VCaP (cell line): ENCODE measurements around the gene CFL1.

ENCODE experiments used
- H3K27ac ChIP-seq: fragments of 450-650 bp; 2 replicates; pipeline ENCODE4 v1.5.1; 2017
- TF ChIP-seq, protein P1 (sequence below): fragments of 450-650 bp; conservative IDR thresholded peaks from 2 replicates; pipeline ENCODE4 v1.5.1; 2017; ENCODE audit warnings: mild to moderate bottlenecking, moderate library complexity

Gene CFL1

DNA sequence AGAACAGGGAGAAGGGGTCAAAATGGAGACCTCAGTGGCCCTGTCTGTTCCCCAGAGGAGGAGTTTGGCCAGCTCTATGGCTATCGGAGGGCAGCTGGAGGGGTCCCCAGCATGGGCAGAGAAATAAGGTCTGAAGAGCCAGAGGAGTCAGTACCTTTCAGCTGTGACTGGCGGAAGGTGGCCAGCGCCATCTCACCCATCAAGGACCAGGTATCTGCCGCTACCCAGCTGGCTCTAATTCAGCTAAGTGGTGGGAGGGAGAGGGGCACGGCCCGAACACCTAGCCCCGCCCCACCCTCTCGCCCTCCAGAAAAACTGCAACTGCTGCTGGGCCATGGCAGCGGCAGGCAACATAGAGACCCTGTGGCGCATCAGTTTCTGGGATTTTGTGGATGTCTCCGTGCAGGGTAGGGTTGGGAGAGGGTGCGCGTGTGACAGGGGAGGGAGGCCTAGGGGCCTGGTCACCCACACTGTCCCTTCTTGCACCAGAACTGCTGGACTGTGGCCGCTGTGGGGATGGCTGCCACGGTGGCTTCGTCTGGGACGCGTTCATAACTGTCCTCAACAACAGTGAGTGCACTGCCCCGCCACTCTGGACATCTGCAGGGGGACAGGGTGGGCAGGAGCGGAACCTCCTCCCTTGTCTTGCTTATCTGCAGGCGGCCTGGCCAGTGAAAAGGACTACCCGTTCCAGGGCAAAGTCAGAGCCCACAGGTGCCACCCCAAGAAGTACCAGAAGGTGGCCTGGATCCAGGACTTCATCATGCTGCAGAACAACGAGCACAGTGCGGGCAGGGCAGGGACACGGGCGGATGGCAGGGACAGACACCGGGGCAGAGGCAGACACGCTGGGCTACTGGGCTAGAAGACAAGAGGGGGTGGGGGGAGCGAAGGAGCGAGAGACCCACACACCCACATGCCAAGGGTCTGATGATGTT, 24.4 kb upstream of the CFL1 start:
- TF ChIP-seq, protein P1, sequence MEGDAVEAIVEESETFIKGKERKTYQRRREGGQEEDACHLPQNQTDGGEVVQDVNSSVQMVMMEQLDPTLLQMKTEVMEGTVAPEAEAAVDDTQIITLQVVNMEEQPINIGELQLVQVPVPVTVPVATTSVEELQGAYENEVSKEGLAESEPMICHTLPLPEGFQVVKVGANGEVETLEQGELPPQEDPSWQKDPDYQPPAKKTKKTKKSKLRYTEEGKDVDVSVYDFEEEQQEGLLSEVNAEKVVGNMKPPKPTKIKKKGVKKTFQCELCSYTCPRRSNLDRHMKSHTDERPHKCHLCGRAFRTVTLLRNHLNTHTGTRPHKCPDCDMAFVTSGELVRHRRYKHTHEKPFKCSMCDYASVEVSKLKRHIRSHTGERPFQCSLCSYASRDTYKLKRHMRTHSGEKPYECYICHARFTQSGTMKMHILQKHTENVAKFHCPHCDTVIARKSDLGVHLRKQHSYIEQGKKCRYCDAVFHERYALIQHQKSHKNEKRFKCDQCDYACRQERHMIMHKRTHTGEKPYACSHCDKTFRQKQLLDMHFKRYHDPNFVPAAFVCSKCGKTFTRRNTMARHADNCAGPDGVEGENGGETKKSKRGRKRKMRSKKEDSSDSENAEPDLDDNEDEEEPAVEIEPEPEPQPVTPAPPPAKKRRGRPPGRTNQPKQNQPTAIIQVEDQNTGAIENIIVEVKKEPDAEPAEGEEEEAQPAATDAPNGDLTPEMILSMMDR: no peak
- no peak overlapping the region for H3K27ac ChIP-seq

DNA sequence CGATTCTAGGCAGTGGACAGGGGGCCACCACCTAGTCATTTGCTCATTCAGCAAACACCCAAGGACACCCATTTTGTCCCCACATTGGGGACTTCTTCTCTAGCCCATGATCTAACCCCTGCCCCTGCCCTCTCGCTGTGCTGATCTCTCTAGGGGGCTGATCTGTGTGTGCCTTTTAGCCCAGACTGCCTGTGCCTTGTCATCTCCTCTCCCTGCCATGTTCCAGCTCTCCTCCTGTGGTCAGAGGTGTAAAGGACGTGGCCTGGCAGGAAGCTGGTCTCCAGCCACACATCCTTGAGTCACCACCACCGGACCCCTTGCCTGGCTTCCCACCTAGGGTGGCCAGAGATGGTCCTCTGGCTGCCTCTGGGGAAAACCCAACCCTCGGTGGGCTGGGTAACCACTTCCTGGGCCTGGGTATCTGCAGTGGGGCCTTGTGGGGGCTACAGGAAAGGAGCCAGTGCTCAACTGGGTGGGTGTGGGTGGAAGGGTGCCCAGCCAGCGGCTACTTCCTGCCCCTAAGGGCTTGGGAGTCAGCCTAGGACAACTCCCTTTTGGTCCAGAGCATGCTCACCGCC, 23.0 kb upstream of the CFL1 start:
- TF ChIP-seq, protein P1: no peak
- H3K27ac ChIP-seq: no peak overlapping the region

DNA sequence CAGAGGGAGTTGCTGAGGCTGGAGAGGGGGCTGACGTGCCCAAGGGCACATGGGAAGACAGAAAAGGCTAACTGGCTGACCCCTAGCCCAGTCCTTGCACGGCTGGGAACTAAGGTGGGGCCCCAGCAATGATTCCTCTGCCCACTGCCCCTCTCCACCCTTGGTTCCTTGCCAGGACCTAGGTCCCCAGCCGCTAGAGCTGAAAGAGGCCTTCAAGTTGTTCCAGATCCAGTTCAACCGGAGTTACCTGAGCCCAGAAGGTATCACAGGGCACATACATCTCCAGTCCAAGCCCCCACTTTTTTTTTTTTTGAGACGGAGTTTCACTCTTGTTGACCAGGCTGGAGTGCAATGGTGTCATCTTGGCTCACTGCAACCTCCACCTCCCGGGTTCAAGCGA, 22.0 kb upstream of the CFL1 start:
- no peak overlapping the region for H3K27ac ChIP-seq
- TF ChIP-seq, protein P1: no peak

DNA sequence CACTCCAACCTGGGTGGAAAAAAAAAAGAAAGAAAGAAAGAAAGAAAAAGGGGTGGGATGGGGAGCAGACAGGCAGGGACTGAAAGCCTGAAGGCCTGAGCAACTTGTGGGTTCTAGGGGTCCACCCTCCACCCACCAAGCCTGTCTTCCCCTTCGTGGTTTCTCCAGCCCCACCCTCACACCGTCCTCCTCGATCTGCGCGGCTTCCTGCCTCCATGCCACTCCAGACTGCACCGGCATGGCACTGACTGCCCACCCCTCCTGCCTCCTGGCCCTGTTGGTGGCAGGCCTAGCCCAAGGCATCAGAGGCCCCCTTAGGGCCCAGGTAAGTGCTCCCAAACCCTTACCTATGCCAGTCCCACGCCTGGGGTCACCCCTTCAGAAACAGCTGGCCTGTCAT, 21.6 kb upstream of the CFL1 start, which contains the start of gene CTSW:
Gene CTSW (plus strand): TSS at position 221 of the 400 bp plus-strand sequence. CDS start 18 bp downstream, at position 239.
- TF ChIP-seq, protein P1: no peak
- H3K27ac ChIP-seq: no peak within 1 kb of the TSS

DNA sequence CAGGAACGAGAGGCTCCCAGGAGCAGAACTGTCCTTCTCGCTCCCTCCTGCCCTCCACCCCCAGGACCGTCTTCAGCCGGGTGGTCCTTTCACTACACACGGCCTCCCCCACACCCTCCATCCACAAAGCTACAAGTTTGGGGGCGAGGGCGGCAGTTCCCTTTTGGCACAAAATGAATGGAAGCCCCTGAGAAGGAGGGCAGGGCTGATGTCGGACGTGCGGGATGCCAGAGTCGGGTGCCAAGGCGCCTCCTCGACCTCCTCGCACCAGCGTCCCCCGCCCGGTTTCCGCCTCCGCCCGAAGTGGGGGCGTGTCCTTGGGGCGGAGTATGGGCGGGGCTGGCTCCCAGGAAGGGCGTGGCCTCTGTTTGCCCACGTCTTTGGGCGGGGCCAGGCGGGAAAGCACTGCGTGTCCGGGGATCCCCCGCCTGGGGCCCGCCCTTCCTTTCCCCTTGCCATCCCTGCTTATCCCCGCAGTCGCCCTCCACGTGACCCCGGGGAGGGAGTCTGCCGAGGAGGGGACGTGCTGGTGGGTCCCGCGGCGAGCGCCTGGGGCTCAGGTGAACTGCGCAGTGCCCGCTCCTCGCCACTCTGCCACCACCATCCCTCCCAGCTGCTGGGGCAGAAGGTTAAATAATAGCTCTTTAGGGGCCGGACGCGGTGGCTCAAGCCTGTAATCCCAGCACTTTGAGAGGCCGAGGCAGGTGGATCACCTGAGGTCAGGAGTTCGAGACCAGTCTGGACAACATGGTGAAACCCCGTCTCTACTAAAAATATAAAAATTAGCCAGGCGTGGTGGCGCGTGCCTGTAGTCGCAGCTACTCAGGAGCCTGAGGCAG, 15.6 kb upstream of the CFL1 start:
- peak overlapping the region; percentile 72 for H3K27ac ChIP-seq
- TF ChIP-seq, protein P1: no peak

DNA sequence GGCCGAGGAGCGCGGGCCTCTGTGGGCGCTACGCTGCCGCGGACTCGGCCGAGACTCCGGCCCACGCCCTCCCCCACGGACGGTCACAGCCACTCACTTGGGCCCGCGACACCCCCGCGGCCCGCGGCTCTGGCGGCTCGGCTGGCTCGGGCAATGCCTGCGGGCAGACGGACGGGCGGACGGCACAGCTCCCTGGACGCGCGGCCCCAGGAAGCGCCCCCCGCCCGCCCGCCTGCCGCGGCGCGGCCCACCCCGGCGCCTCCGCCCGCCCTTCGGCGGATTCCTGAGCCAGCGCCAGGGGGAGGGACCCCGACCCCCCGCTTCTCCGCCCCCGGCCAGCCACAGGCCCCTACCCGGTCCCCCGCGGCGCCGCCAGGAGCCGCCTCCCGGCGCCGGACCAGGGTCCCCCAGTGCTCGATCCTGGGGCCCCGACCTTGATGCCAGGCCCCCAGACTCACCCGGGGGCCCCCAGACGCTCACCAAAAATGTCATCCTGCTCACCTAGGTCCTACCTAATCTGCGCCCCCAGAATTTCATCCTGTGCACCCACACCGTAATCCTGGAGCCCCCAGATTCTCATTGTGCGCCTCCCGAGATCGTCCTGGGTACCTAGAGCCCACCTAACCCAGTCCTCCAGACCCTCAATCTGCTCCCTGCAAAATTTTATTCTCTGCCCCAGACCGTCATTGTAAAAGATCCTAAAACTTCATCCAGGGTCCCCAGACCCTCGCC, 14.8 kb upstream of the CFL1 start, which contains the start of gene EFEMP2:
Gene EFEMP2 (minus strand): TSS at position 215 of the 732 bp plus-strand sequence. CDS start 446 bp downstream, outside the sequence.
- TF ChIP-seq, protein P1: no peak
- peak within 1 kb of the TSS; percentile 72 for H3K27ac ChIP-seq
